H1 (cell line): ENCODE results near the gene AKR1B1. TPM values are rescaled to one million over a fixed set of nuclear protein-coding genes. Genes with fewer than 3 reads are reported as not detected.

Experiments used
- CTCF ChIA-PET: fragments of 300-600 bp; sonication (Branson Sonifier 250); formaldehyde crosslinking; loops from one replicate; lab custom pipeline; 2021; ENCODE audit not compliant: partially characterized antibody; lab: Charles Lee
- POLR2A ChIA-PET: fragments of 300-600 bp; sonication (Branson Sonifier 250); formaldehyde crosslinking; loops from one replicate; lab custom pipeline; 2021; ENCODE audit warnings: inconsistent platforms; ENCODE audit not compliant: partially characterized antibody; lab: Charles Lee
- DNase-seq, 2 experiments: peaks; one replicate each; pipeline versions ENCODE4 v3.0.0 to v3.0.0-alpha.2; 2010 to 2022; ENCODE audit warnings: low spot score in 2 of 2, low read depth in 1 of 2, mixed read lengths in 1 of 2
- FAIRE-seq: peaks from 2 replicates; lab custom pipeline; 2011; peaks lifted over from hg19 to GRCh38; lab: Jason Lieb, UNC
- H2AFZ ChIP-seq: 2 replicates; pipeline ENCODE4 v1.8.1; 2012; ENCODE audit warnings: low read length, inconsistent platforms
- H2AK5ac ChIP-seq: 2 replicates; pipeline ENCODE4 v1.6.1; 2013; ENCODE audit warnings: low read depth, low read length
- H2BK120ac ChIP-seq: replicated peaks from 2 replicates; pipeline ENCODE3; 2013; ENCODE audit warnings: low read depth, low read length, inconsistent platforms
- H2BK12ac ChIP-seq: 2 replicates; pipeline ENCODE4 v1.6.1; 2013; ENCODE audit warnings: low read depth, low read length
- H2BK15ac ChIP-seq: 2 replicates; pipeline ENCODE4 v1.6.1; 2013; ENCODE audit warnings: low read length
- H2BK20ac ChIP-seq: 2 replicates; pipeline ENCODE4 v1.6.1; 2013; ENCODE audit warnings: low read length
- H2BK5ac ChIP-seq: 2 replicates; pipeline ENCODE4 v1.6.1; 2013; ENCODE audit warnings: low read depth, low read length
- H3K14ac ChIP-seq: 2 replicates; pipeline ENCODE4 v1.6.1; 2013; ENCODE audit warnings: inconsistent platforms; ENCODE audit not compliant: insufficient read length
- H3K18ac ChIP-seq: 2 replicates; pipeline ENCODE4 v1.6.1; 2013; ENCODE audit warnings: low read length; ENCODE audit errors: extremely low read depth
- H3K23ac ChIP-seq: 2 replicates; pipeline ENCODE4 v1.6.1; 2013; ENCODE audit warnings: inconsistent platforms; ENCODE audit not compliant: insufficient read length
- H3K23me2 ChIP-seq: 2 replicates; pipeline ENCODE4 v1.6.1; 2013; ENCODE audit warnings: low read depth, low read length
- H3K27ac ChIP-seq: 2 replicates; pipeline ENCODE4 v1.6.1; 2011; ENCODE audit warnings: low read depth, low read length, inconsistent platforms
- H3K27me3 ChIP-seq, 4 experiments: replicated peaks in 1 of 4; 1 replicate in 1 of 4; 2 replicates in 3 of 4; pipeline versions ENCODE4 v1.6.1 to v1.8.1; 2011 to 2013; ENCODE audit warnings: low read length in 3 of 4, mild to moderate bottlenecking in 3 of 4, inconsistent platforms in 2 of 4, mixed read lengths in 2 of 4, moderate library complexity in 1 of 4; ENCODE audit not compliant: control insufficient read depth in 3 of 4, insufficient read depth in 3 of 4; ENCODE audit errors: extremely low read depth in 1 of 4
- H3K36me3 ChIP-seq, 4 experiments: 2 replicates each; pipeline versions ENCODE4 v1.6.1 to v1.8.1; 2011 to 2013; ENCODE audit warnings: mild to moderate bottlenecking in 4 of 4, low read length in 3 of 4, moderate library complexity in 2 of 4, control low read depth in 1 of 4, inconsistent platforms in 1 of 4; ENCODE audit not compliant: insufficient read depth in 4 of 4, control insufficient read depth in 2 of 4
- H3K4ac ChIP-seq: replicated peaks from 2 replicates; pipeline ENCODE3; 2013; ENCODE audit warnings: low read length, low read depth, mixed read lengths, inconsistent platforms; ENCODE audit not compliant: insufficient read length
- H3K4me1 ChIP-seq, 4 experiments: replicated peaks in 1 of 4; 1 replicate in 1 of 4; 2 replicates in 3 of 4; pipeline versions ENCODE4 v1.6.1 to v1.8.1; 2011 to 2013; ENCODE audit warnings: low read length in 3 of 4, inconsistent platforms in 2 of 4, mixed read lengths in 1 of 4; ENCODE audit not compliant: insufficient read depth in 4 of 4, control insufficient read depth in 3 of 4
- H3K4me2 ChIP-seq, 2 experiments: 2 replicates each; pipeline versions ENCODE4 v1.6.1 to v1.8.1; 2011 to 2013; ENCODE audit warnings: low read depth in 2 of 2, low read length in 2 of 2, control low read depth in 1 of 2, inconsistent platforms in 1 of 2, mild to moderate bottlenecking in 1 of 2; ENCODE audit not compliant: insufficient read depth in 1 of 2
- H3K4me3 ChIP-seq, 4 experiments: fragments of 200-600, 300-600 bp in 1 of 4; sonication (generic), shearing (Covaris generic), sonication (Bioruptor Twin) in 1 of 4; 2 replicates each; pipeline versions ENCODE4 v1.5.1 to v1.8.1; 2011 to 2016; ENCODE audit warnings: low read length in 4 of 4, low read depth in 3 of 4, control low read depth in 2 of 4, inconsistent platforms in 2 of 4, mild to moderate bottlenecking in 2 of 4, mixed read lengths in 1 of 4, moderate library complexity in 1 of 4; ENCODE audit not compliant: insufficient read depth in 2 of 4; ENCODE audit errors: extremely low read depth in 1 of 4
- H3K56ac ChIP-seq: replicated peaks from 2 replicates; pipeline ENCODE3; 2013; ENCODE audit warnings: low read depth, mild to moderate bottlenecking, mixed read lengths, low read length, inconsistent platforms; ENCODE audit not compliant: insufficient read length
- H3K79me1 ChIP-seq: 2 replicates; pipeline ENCODE4 v1.6.1; 2013; ENCODE audit warnings: low read depth, low read length, control low read depth
- H3K79me2 ChIP-seq, 2 experiments: 2 replicates each; pipeline versions ENCODE4 v1.6.1 to v1.8.1; 2012 to 2013; ENCODE audit warnings: low read length in 2 of 2, mild to moderate bottlenecking in 2 of 2, inconsistent platforms in 1 of 2; ENCODE audit not compliant: insufficient read depth in 2 of 2, control insufficient read depth in 1 of 2
- H3K9ac ChIP-seq, 4 experiments: replicated peaks in 1 of 4; 1 replicate in 1 of 4; 2 replicates in 3 of 4; pipeline versions ENCODE4 v1.6.1 to v1.8.1; 2011 to 2013; ENCODE audit warnings: low read depth in 3 of 4, low read length in 3 of 4, control low read depth in 2 of 4, mild to moderate bottlenecking in 2 of 4, moderate library complexity in 2 of 4, inconsistent platforms in 1 of 4; ENCODE audit errors: extremely low read depth in 1 of 4
- H3K9me3 ChIP-seq, 2 experiments: 2 replicates each; pipeline versions ENCODE4 v1.6.1 to v1.8.1; 2012 to 2013; ENCODE audit warnings: mild to moderate bottlenecking in 2 of 2, moderate library complexity in 2 of 2, control low read depth in 1 of 2, inconsistent platforms in 1 of 2, low read depth in 1 of 2, low read length in 1 of 2, mixed read lengths in 1 of 2; ENCODE audit not compliant: insufficient read depth in 2 of 2
- H4K20me1 ChIP-seq, 2 experiments: replicated peaks in 1 of 2; 2 replicates each; pipeline versions ENCODE3 to v1.8.1; 2011 to 2013; ENCODE audit warnings: inconsistent platforms in 2 of 2, low read length in 2 of 2, mild to moderate bottlenecking in 1 of 2; ENCODE audit not compliant: insufficient read depth in 2 of 2, control insufficient read depth in 1 of 2
- H4K5ac ChIP-seq: 2 replicates; pipeline ENCODE4 v1.6.1; 2013; ENCODE audit warnings: low read length, low read depth, mixed read lengths, inconsistent platforms; ENCODE audit not compliant: insufficient read length
- H4K8ac ChIP-seq: 2 replicates; pipeline ENCODE4 v1.8.0; 2013; ENCODE audit warnings: mild to moderate bottlenecking, moderate library complexity, low read length, inconsistent platforms; ENCODE audit not compliant: insufficient read depth; ENCODE audit errors: extremely low read depth
- H4K91ac ChIP-seq: replicated peaks from 2 replicates; pipeline ENCODE3; 2013; ENCODE audit warnings: low read length, mixed read lengths, inconsistent platforms; ENCODE audit not compliant: insufficient read length
- ASH2L ChIP-seq: fragments of 200-600, 300-600 bp; sonication (generic); IDR thresholded peaks from one replicate; pipeline ENCODE4 v1.7.1; 2017; ENCODE audit warnings: low read length
- CHD2 ChIP-seq: IDR thresholded peaks from 2 replicates; pipeline ENCODE4 v1.6.1; 2012; ENCODE audit warnings: low read length, improper control_type of control experiment
- CTBP2 ChIP-seq: IDR thresholded peaks from 2 replicates; pipeline ENCODE4 v1.7.0; 2011; ENCODE audit warnings: borderline replicate concordance, mild to moderate bottlenecking, moderate library complexity, mixed read lengths, low read length; ENCODE audit not compliant: insufficient read depth, insufficient read length
- KDM5A ChIP-seq: fragments of 200-600 bp; IDR thresholded peaks from 2 replicates; pipeline ENCODE4 v1.7.1; 2012; ENCODE audit warnings: mild to moderate bottlenecking, low read length, inconsistent platforms, mixed read lengths
- RNF2 ChIP-seq: fragments of 200-900, 300-1000 bp; sonication (generic); IDR thresholded peaks from 2 replicates; pipeline ENCODE4 v1.7.1; 2016; ENCODE audit warnings: borderline replicate concordance, low read depth, mild to moderate bottlenecking, antibody characterized with exemption, low read length; ENCODE audit not compliant: poor library complexity, severe bottlenecking; ENCODE audit errors: missing control alignments
- SRF ChIP-seq: IDR thresholded peaks from 2 replicates; pipeline ENCODE4 v1.6.1; 2011; ENCODE audit warnings: mild to moderate bottlenecking, low read depth, low read length, moderate library complexity
- TAF7 ChIP-seq: optimal IDR thresholded peaks from 2 replicates; pipeline ENCODE3; 2011; ENCODE audit warnings: low read depth, mild to moderate bottlenecking, inconsistent platforms, low read length, moderate library complexity, borderline replicate concordance
- TBP ChIP-seq: IDR thresholded peaks from 2 replicates; pipeline ENCODE4 v1.6.1; 2011; ENCODE audit warnings: low read depth, low read length, improper control_type of control experiment
- WGBS, 2 experiments: shearing (Covaris generic) in 1 of 2; methylation state at CpG; one replicate each; pipeline versions ENCODE4 v1.1.6 to v1.1.7; 2013 to 2015; ENCODE audit warnings: low lambda C conversion rate in 2 of 2, mixed read lengths in 2 of 2, inconsistent platforms in 1 of 2, low coverage in 1 of 2, missing lambda C conversion rate in 1 of 2; ENCODE audit not compliant: insufficient replicate concordance in 2 of 2, insufficient coverage in 1 of 2, insufficient read length in 1 of 2; ENCODE audit errors: extremely low coverage in 1 of 2, missing lambda C conversion rate in 1 of 2; 5-methylcytosine and 5-hydroxymethylcytosine counted together
- polyA plus RNA-seq, 7 experiments: library from polyadenylated mRNA; depleted of rRNA in 3 of 7; stranded (reverse) in 5 of 7; unstranded in 2 of 7; fragments of >200 nt in 5 of 7; fragments of 200-250 nt in 2 of 7; gene quantifications; 1 replicate in 5 of 7; 2 replicates in 1 of 7; 4 replicates in 1 of 7; pipeline versions ENCODE4 v1.2.1 to v1.2.3, GENCODE V29; 2011 to 2013; ENCODE audit warnings: missing spikeins in 2 of 7, mixed read lengths in 2 of 7
- total RNA-seq: library from RNA; stranded (reverse); fragmentation: NEBNext Ultra II Directional; extraction: Animal tissue kit (Norgen Biotek cat#: 25700); gene quantifications from 2 replicates; pipeline ENCODE4 v1.2.1, GENCODE V29; 2021
- TF ChIP-seq, protein P1 (sequence below): IDR thresholded peaks from 2 replicates; pipeline ENCODE4 v1.6.1; 2011; ENCODE audit warnings: low read length, improper control_type of control experiment
- TF ChIP-seq, protein P2 (sequence below): IDR thresholded peaks from 2 replicates; pipeline ENCODE4 v1.6.1; 2012; ENCODE audit warnings: inconsistent platforms
- TF ChIP-seq, protein P3 (sequence below): IDR thresholded peaks from 2 replicates; pipeline ENCODE4 v1.6.1; 2011; ENCODE audit warnings: low read depth, mild to moderate bottlenecking, low read length; ENCODE audit not compliant: insufficient read depth

Gene AKR1B1
- total and polyA plus RNA-seq, 2 of the 8 experiments (the other 6 are each of a cell fraction or from before 2014, with no cell fraction given): 195 to 273 TPM

DNA sequence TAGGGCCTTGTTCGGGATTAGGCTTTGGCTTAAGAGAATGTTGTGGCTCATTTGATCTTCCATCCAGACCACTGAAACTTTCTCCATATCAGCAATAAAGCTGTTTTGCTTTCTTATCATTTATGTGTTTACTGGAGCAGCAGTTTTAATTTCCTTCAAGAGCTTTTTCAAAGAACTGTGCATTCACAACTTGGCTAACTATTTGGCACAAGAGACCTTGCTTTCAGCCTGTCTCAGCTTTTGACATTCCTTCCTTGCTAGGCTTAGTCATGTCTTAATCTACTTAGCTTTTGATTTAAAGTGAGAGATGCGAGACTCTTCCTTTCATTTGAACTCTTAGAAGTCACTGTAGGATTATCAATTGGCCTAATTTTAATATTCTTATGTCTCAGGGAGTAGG lies 19.1 kb upstream of the AKR1B1 start:
- H3K14ac ChIP-seq: no peak overlapping the region
- no peaks in the 10 kb centered on the region for H3K23me2 ChIP-seq
- no peaks in the 10 kb centered on the region for H4K20me1 ChIP-seq
- H3K79me1 ChIP-seq: no peaks in the 10 kb centered on the region
- no peak overlapping the region for H4K5ac ChIP-seq
- ChIA-PET POLR2A (no interaction called here), CTCF (interaction anchor here (0.6 to 4.6 kb wide), 10 partner anchors 8 to 434 kb away, joined by 3 to 24 read pairs (median 4); partner anchors contain the start of gene AKR1B10)
- DNase-seq (no peak), FAIRE-seq (no peak)
- no peak overlapping the region for H3K23ac ChIP-seq
- no peak overlapping the region for H2BK120ac ChIP-seq
- no peak overlapping the region for H2BK5ac ChIP-seq
- 80% methylated on average over 2 of the region's 2 CpGs; no CpG with 5 or more reads in 1 of the 2 experiments for whole genome bisulfite sequencing, 2 experiments
- H2BK12ac ChIP-seq: no peak overlapping the region
- no peaks in the 10 kb centered on the region for H3K79me2 ChIP-seq
- H3K36me3 ChIP-seq: no peaks in the 10 kb centered on the region
- H2AFZ ChIP-seq: no peak overlapping the region
- no peak overlapping the region for H3K9ac ChIP-seq
- no peak overlapping the region for H2BK15ac ChIP-seq
- H3K27me3 ChIP-seq: no peaks in the 10 kb centered on the region
- no peak overlapping the region for H2BK20ac ChIP-seq
- H3K18ac ChIP-seq: no peak overlapping the region
- no peak overlapping the region for H3K56ac ChIP-seq
- H2AK5ac ChIP-seq: no peak overlapping the region
- H3K4me2 ChIP-seq: no peak overlapping the region
- no peak overlapping the region for H3K27ac ChIP-seq
- H3K4me1 ChIP-seq: no peaks in the 10 kb centered on the region
- H3K4ac ChIP-seq: no peak overlapping the region
- H4K8ac ChIP-seq: no peak overlapping the region
- no peak overlapping the region for H4K91ac ChIP-seq
- no peak overlapping the region for H3K4me3 ChIP-seq
- no peak for TF ChIP-seq TAF7
- TF ChIP-seq CHD2: no peak
- TF ChIP-seq KDM5A: no peak
- TF ChIP-seq ASH2L: no peak
- TF ChIP-seq CTBP2: no peak
- no peak for TF ChIP-seq TBP
- TF ChIP-seq RNF2: no peak
- TF ChIP-seq, protein P1, sequence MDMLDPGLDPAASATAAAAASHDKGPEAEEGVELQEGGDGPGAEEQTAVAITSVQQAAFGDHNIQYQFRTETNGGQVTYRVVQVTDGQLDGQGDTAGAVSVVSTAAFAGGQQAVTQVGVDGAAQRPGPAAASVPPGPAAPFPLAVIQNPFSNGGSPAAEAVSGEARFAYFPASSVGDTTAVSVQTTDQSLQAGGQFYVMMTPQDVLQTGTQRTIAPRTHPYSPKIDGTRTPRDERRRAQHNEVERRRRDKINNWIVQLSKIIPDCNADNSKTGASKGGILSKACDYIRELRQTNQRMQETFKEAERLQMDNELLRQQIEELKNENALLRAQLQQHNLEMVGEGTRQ: no peak
- TF ChIP-seq, protein P2, sequence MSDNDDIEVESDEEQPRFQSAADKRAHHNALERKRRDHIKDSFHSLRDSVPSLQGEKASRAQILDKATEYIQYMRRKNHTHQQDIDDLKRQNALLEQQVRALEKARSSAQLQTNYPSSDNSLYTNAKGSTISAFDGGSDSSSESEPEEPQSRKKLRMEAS: no peak
- TF ChIP-seq, protein P3, sequence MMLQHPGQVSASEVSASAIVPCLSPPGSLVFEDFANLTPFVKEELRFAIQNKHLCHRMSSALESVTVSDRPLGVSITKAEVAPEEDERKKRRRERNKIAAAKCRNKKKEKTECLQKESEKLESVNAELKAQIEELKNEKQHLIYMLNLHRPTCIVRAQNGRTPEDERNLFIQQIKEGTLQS: no peak
- TF ChIP-seq SRF: no peak
- TF ChIP-seq, all 59 proteins: peak for 0
- no peaks in the 10 kb centered on the region for H3K9me3 ChIP-seq
